Esophagus muscularis mucosa (tissue), 4 donors: ENCODE results near the gene KRT73.

ENCODE experiments used
- EP300 ChIP-seq: sonication (generic); formaldehyde crosslinking; IDR thresholded peaks from one replicate; pipeline ENCODE4 v1.6.1; 2017; ENCODE audit warnings: antibody characterized with exemption
- POLR2A ChIP-seq: fragments of 450-650 bp; IDR thresholded peaks from one replicate; pipeline ENCODE4 v1.6.1; 2017; ENCODE audit warnings: antibody characterized with exemption, moderate library complexity, mild to moderate bottlenecking, low read depth
- POLR2AphosphoS5 ChIP-seq, 2 donors: sonication (generic); formaldehyde crosslinking; IDR thresholded peaks; one replicate each; pipeline ENCODE4 v1.6.1; 2017; ENCODE audit warnings: antibody characterized with exemption in 2 of 2
- TF ChIP-seq, protein P1 (sequence below), 3 experiments: fragments of 200-600 bp in 2 of 3; fragments of 450-650 bp in 1 of 3; sonication (generic) in 2 of 3; IDR thresholded peaks; one replicate each; pipeline ENCODE4 v1.5.1; 2017 to 2019; ENCODE audit warnings: antibody characterized with exemption in 3 of 3, mild to moderate bottlenecking in 2 of 3, moderate library complexity in 1 of 3

DNA sequence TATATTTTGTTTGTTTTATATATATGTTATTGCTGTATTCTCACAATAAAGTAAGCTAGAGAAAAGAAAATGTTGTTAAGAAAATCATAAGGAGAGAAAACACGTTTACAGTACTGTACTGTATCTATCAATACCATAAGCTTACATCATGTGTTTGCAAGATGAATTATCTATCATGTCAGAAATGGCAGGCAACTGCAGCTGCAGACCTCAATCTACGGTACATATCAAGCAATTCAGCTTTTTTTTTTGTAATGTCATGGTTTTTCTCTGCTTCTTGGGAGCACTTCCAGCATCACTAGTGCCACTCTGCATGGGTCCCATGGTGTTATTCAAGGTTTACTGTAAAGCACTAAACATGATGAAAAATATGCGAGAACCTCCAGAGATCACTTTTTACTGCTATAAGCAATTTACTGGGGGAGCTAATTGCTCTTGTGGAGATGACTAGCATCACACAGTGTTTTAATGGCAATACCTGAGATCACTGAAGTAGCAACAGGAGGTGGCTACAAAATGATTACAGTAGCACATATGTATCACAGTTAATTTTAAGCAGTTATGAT, 42.7 kb upstream of the KRT73 start:
- TF ChIP-seq, protein P1, sequence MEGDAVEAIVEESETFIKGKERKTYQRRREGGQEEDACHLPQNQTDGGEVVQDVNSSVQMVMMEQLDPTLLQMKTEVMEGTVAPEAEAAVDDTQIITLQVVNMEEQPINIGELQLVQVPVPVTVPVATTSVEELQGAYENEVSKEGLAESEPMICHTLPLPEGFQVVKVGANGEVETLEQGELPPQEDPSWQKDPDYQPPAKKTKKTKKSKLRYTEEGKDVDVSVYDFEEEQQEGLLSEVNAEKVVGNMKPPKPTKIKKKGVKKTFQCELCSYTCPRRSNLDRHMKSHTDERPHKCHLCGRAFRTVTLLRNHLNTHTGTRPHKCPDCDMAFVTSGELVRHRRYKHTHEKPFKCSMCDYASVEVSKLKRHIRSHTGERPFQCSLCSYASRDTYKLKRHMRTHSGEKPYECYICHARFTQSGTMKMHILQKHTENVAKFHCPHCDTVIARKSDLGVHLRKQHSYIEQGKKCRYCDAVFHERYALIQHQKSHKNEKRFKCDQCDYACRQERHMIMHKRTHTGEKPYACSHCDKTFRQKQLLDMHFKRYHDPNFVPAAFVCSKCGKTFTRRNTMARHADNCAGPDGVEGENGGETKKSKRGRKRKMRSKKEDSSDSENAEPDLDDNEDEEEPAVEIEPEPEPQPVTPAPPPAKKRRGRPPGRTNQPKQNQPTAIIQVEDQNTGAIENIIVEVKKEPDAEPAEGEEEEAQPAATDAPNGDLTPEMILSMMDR (IDR thresholded peaks at IDR 0.05) = no peak
- TF ChIP-seq POLR2AphosphoS5 (IDR thresholded peaks at IDR 0.05) = no peak
- TF ChIP-seq POLR2A = no peak
- no peak for TF ChIP-seq EP300
